Measurements from ENCODE around the gene PITPNB.

Gene PITPNB

DNA sequence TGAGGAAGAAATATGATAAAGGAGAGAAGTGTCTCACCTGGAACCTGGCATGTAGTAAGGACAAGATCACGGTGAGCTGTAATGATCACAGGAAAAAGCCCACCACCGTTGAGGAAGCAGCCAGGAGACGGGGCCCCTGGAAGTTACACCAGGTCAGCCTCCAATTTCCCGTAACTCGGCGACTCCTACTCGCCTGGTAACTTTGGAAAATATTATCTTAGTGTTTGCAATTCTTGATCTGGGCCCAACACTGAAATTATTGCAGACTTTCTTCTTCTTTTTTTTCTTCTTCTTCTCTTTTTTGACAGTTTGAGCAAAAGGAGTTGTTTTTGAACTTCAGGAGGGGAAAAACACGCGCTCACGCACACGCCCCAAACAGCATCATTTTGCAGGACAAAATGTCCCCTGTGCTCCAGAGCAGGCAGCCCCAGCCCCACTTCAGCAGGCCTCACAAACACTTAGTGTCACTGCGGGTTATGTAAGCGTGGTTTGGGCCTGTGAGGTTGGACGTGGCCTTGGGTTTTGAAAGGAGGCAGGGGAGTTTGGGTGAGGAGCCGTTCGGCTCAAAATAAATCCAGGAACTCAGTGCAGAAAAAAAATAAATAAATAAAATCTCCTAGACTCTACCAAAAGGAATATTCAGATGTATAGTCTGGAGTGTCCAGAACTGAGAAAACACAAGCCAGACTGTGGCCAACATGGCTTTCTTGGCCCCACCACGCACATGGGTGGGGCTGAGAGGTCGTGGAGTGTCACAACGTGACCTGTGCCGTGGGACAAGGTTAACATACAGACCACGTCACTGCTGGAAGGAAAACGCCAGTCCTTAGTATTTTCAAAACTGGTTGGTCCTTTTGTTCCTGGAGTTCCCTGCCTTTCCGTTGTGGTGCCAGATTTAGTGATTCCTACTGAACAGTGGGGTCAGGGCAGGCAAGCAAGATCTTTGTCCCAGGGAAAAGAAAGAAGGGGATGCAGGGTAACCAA, 91.2 kb downstream of the PITPNB start:
- no peak for DNase-seq

DNA sequence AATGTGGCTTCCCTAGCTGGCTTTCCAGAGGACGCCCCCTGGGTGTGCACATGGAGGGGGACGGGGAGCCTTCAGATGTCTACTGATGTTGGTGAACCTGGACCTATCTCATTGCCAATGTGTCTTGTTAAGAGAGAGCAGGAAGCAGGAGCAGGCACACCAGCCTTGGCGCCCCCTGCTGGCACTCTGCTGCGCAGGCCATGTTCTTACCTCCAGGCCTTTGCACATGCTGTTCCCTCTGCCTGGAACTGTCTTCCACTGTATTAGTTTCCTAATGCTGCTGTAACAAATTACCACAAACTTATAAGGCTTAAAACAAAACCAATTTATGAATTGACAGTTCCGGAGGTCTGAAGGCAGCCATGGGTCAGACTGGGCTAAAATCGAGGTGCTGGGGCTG, 93.9 kb downstream of the PITPNB start:
- DNase-seq, result no peak

DNA sequence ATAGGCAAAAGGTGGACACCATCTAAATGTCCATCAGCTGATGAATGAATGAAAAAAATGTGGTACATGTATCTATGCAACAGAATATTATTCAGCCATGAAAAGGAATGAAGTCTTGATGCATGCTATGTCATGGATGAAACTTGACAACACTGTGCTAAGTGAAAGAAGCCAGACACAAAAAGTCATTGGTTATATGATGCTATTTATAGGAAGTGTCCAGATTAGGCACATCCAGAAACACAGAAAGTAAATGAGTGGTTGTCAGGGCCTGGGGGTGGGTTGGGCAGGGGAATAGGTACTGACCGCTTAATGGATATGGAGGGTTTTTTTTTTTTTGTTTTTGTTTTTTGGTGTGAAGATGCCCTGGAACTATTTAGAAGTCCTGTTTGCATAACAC, 95.8 kb downstream of the PITPNB start:
- DNase-seq, result no peak

DNA sequence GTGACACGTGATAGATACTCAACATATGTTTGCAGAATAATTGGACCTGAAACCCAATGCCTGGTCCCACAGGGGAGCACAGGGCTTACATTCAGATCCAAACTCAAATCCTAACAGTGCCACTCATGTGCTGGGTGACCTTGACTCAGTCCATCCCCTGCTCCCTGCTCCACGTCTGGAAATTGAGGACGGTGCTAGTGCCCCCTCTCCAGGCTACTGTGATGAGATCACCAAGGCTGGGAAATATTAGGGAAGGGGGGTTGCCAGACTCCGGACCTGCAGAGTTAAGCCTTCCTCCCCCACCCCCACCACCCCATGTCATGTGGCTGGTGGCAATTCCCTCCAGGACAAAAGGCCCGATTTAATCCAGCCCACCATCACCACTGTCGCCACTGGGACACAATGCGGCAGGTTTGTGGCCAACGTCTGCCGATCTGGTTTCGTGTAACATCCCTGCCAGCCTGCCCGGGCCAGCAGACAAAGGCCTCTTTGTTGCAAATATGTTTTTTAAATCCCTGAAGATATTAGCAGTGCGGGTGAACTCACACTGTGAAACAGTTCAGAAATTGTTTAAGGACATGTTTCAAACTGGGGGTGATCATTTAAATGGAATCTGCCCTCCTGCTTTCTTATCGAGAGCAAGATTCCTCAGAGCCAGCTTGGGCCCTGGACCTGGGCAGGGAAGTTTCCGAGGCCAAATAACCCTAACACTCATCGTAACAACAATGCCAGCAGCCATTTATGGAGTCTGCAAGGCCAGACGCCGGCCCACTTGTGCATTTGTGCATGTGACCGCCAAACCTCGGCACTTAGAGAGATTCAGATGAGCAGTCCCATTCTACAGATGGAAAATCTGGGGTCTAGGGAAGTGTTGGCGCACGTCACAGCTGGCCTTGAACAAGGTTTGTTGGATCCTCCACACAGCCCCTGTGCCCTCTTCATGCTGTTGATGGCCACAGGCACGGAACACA, 97.9 kb downstream of the PITPNB start:
- no peak for DNase-seq

DNA sequence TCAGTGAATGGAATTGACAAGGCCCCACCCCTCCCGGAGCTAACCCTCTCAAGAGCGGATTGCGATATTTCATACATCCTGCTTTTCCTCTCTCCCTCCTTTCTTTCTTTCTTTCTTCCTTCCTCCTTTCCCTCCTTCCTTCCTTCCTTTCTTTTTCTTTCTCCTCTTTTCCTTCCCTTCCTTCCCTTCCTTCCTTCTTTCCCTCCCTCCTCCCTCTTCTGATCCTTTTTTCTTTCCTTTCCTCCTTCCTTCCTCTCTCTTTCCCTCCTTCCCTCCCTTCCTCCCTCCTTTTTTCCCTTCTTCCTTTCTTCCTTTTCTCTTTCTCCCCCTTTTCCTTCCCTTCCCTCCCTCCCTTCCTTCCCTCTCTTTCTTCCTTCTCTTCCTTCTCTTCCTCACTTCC, 102.5 kb downstream of the PITPNB start:
- no peak for DNase-seq

DNA sequence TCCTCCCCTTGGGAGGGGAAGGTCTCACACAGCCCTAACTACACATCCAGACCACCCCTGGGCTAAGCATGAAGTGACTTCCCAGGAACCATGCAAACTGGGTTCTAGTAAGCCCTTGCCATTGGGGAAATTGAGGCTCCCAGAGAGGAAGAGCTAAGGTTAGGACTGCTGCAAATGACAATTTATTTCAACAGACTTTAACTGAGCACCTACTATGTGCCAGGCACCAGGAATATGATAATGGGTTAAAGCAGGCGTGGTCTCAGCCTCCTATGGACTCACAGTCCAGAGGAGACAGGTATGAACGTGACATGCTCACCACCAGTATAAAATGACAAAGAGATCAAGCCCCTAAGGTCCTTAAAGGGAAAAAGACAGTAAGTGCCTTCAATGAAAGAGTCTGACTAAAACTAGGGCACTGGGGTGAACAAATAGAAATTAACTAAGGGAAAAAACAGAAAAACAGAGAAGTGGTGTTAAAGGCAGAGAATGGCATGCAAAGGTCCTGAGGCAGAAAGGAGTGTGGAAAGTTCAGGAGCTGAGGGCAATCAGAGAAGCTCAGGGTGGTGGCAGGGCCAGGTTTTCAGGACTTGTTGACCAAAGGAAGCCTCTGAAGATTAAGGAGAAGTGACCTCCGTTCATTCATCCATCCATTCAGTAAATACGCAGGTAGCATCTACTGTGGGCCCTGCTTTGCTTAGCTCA, 103.1 kb downstream of the PITPNB start:
- DNase-seq, result no peak

DNA sequence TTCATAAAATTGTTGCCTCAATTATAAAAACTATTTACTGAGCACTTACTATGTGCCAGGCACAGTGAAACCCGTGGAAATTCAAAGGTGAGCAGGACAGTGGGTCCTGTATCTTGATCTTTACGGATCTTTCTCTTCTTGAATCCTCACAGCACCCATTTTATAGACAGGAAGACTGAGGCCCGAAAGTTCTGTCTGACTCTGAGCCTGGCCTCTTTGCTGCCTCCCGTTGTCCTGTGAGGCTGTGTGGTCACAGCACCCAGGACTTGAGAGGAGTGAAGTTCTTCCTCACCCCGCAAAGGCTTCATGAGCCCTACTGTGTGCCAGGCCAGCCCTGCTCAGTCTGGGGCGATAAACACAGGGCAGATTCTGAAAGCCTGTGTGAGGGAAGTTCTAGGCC, 104.1 kb downstream of the PITPNB start:
- no peak for DNase-seq

DNA sequence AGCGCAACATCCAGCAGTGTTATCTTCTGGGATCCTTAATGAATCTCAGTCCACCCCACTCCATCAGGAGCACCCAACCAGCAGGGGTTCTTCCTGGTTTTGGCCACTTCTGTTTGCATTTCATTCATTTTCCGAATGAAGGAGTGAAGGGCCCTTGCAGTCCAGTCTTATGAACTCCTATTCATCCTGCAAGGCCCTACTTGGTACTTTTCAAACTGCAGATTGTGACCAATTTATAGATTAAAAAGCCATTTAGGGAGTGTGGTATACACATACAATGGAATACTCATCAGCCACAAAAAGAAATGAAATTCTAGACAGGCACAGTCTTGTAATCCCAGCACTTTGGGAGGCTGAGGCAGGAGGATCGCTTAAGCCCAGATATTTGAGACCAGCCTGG, 107.3 kb downstream of the PITPNB start:
- DNase-seq, result no peak

DNA sequence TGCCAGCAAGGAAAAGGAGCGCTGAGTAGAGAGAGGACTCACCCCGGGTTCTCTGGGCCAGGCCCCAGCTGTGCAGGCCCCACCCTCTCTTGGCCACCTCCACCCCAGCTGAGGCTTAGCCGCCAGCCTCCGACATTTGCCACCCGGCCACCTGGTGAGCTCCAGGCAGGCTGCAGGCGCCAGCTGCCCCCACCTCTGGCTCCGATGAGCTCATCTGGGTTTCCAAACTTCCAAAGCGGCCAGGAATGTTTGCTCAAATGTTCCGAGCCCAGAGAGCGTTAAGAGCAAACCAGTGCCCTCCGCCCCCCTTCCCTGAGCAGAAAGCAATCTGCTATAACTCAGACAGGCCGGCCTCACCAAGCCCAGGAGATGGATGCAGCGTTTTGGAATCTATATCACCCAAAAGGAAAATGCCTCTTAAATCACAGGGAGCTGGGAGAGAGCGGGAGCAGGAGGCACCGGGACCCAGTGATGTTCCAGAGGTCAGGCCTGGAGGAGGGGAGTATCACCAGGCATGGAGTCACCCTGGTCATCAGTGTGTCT, 108.4 kb downstream of the PITPNB start:
- peak; percentile 30 for DNase-seq

DNA sequence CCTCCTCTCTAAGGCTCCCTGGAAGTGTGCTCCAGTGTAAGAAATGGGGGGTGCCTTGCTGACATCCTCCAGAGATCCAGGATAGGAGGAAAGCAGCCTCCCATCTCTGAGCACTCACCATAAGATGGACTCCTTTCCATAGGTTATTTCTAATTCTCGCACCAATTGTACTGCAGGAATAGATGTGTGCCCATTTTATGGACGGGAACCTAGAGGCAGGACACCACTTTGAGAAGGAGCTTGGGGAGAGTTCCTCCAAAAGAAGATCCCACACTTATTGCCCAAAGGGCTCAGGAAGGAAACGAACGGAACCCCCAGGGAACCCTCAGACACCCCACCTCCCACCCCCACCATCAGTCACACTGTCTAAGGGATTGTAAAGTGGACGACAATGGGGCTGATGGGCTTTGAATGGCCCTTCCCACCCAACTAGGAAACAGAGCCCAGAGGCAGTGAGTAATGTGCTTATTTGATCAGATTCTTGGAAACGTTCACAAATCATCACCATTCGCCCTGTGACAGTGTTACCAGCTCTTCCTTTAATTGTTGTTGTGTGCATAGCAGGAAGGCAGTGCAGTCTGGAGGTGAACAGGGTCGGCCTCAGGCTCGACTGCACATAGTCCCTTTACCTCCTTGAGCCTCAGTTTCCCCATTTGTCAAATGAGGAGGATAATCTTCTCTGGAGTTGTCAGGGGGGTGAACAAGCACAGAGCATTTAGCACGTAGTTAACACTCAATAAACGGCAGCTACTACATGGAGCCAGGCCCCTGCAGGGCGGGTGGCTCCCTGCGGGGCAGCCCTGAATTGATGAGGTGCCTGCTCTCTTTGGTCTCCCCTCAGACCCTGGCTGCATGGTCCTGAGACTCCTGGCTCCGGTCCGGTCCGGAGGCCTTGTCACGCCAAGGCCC, 109.1 kb downstream of the PITPNB start:
- no peak for DNase-seq

DNA sequence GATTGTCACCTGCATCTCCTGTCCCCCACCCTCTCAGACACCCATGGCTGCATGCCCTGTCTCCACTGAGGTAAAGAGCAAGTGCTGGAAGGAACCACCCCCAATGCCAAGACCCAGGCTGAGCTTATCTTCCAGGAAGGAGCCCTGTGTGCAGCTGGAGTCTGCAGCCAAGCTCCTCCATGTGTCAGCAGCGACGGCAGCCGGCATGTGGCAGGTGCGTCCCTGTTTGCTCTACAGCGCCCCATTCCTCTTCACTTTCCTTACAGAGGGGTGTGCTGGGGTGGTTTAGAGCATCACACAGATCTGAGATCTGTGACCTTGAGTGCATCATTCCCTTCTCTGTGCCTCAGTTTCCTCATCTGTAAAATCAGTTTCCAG, 109.8 kb downstream of the PITPNB start:
- no peak for DNase-seq

DNA sequence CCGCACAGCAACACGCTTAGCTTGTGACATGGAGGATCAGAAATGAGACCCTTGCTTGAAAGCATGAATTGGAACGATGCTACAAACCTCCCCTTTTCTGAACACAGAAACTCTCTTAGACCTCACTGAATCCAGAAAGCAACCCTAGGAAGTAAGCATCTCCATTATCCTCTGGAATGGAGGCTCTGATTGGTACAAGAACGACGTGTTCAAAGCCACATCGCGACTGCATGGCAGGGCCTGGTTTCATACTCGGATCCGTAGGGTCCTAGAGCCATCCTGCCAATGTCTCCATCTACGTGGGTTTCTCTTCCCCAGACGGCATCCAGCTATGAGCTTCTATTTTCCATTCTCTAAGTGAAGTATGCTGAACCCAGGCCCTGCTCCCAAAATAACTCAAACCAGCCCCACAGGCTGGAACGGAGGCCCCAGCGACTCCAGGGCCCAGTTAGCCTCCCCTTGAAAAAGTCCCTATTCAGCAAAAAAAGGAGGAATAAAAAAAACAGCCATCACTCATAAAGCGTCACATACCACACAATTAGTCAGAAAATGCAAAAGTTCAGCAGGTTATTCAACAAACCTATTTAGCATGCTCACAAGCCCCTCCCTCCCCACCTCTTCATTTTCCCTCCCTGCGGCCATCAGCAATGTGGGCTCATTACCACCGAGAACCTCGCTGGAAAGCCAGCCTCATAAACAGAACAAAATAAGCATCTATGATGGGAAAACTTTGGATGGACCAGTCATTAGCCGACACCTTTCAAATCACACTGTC, 110.4 kb downstream of the PITPNB start:
- DNase-seq, result no peak

DNA sequence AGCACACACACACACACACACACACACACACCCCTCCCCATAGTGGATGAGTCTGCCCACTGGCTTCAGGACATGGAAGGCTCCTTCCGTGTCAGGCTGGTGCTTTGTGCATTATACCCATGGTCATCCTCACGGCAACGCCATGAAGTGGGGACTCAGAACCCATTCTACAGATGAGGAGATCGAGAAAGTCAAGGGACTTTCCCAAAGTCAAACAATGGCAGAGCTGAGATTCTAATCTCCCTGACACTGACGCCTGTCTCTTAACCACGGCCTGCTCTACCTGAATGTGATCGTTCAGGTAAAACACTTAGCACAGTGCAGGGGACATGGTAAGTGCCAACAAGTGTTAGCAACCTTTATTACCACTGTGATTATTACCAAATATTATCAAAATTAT, 113.2 kb downstream of the PITPNB start:
- no peak for DNase-seq

DNA sequence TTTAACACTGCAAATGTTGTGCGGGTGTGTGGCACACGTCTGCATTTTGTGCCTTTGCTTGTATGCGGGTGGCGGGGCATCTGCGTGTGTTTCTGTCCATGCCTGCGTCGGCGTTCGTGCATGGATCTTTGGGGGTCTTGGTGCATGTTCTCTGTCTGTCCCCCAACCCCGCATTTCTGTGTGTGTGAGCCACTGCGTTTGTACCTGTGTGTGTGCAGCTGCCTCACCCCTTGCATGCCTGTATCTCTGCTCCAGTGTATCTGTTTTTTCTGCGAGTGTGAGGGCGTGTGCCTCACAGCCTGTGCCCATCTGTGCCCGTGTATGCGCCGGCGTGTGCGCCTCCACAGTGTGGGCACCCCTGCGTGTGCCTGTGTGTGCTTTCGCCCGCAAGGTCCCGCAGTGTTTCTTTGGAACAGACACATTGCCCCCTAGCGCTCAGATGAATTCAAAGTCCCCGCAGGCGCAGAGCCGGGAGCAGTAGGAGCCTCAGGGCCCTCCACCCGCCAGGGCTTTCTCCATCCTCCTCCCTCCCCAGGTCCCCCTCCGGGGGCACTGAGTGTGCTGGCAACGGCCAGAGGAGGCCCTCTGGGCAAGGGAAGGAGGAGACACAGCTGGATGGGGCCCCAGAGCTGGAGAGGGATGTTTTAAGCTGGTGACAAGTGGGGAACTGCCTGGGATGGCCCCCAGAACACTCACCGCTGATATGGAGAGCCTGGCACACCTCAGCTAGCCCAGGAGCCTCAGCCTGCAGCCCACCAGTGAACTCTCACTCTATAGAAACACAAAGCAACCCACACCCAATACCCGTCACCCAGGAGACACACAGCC, 114.4 kb downstream of the PITPNB start:
- peak; percentile 74 for DNase-seq

DNA sequence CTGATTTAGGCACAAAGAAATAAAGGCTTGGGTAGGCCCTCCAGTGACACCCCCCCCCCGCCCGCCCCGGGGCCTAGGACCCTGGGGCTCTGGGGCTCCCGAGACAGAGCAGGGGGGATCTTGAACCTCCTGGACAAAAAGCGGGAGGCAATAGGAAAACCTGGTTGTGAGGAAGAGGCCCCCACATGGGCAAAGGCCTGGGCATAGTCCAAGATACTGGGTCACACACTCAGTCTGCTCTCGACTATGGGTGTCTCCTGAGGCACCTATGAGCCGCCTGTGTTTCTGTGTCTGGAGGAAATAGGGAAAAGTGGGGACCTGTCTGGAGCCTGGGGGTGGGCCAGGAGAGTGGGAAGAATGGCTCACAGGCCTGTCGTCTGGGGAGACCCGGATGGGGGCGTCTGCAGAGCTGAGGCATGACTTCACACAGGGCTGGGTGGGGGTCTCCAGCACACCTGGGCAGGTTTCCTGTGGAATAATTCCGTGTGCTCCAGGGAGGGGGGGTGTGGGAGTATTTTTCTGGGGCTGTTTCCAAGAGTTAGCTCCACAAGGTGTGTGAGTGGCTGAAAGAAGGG, 115.1 kb downstream of the PITPNB start:
- no peak for DNase-seq

DNA sequence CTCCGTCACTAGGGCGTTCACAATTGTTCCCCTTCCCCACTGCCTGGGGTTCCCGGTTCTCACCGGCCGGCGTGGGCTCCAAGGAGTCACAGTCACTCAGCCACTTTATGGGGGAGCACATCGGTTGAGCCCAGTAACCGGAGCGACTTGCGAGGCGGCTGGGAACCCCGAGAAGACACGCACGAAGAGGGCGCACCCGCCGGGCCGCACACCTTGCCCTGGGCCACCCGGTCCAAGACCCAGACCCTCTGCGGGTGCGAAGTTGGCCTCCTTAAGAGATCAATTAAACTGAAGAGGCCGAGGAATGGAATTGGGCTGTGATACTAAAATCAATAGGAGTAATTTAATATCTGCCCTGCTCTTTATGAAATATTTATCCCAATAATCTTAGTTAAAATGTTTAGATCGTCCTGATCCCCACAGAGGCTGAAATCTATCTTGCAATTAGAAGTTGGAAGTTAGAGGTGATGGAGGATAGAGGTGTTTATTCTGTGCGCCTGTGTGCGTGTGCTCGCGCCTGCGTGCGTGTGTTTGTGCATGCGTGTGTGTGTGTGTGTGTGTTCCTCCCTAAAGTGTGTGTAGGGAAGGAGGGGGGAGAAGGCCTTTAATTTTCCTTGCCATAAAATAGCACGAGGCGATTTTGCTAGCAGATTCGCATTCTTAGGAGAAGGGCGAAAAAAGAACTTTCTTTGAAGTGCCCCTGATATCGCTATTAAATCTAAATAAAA, 116.5 kb downstream of the PITPNB start:
- DNase-seq, result no peak

Measured in NCI-H345 (cell line).